NT2/D1 (cell line): ENCODE data around the gene EDDM13.

Source experiments
- SUZ12 ChIP-seq: IDR thresholded peaks from 2 replicates; pipeline ENCODE4 v1.6.1; 2011; ENCODE audit not compliant: insufficient read length, insufficient read depth; ENCODE audit errors: extremely low read depth
- ZNF274 ChIP-seq: IDR thresholded peaks from 2 replicates; pipeline ENCODE4 v1.6.1; 2011; ENCODE audit warnings: mild to moderate bottlenecking, low read depth, low read length

- no peak for TF ChIP-seq SUZ12
- no peak for TF ChIP-seq ZNF274
Observed at GRCh38 chr19:56295531-56296455, 23.2 kb downstream of the EDDM13 start.
